Hindlimb muscle (tissue), 1 donor: ENCODE measurements around the gene CHI3L2. TPM values are rescaled to one million over a fixed set of nuclear protein-coding genes. Genes with fewer than 3 reads are reported as not detected.

ENCODE experiments used
- DNase-seq: peaks from one replicate; pipeline ENCODE4 v3.0.0-alpha.2; 2013
- polyA plus RNA-seq: library from polyadenylated mRNA; unstranded; fragments of 120-200 nt; gene quantifications from one replicate; pipeline ENCODE4 v1.2.1, GENCODE V29; 2013; ENCODE audit not compliant: insufficient read length

Gene CHI3L2
- polyA plus RNA-seq, 1 donor: not detected

DNA sequence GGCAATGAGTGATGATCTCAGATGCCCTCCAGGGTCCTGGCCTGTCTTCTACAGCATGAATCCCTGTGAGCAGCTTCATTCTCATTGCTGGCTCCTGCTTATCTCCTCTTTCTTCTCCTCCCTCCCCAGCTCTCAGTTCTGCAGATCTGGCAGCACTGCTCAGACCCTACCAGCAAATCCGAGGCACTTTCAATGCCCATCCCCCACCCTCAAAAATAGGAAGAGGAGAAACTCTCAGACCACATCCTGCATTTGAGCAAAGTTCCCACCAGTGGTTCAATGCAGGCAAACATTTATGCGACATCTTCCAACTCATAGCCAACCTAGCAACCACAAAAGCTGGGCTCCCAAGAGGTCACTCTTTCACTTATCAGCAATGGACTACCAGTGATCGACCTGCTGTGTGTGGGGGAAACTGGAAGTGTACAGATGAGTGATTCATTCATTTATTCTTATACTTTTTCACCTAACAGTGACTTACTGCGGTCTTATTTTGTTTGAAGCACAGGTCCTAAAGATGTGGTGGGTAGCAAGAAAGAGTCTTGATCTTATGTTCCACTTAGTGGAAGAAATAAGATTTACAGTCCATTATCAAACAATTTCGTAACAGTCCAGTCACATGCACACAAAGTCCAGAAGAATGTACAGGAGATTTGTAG, 5.8 kb upstream of the CHI3L2 start:
- DNase-seq: no peak

DNA sequence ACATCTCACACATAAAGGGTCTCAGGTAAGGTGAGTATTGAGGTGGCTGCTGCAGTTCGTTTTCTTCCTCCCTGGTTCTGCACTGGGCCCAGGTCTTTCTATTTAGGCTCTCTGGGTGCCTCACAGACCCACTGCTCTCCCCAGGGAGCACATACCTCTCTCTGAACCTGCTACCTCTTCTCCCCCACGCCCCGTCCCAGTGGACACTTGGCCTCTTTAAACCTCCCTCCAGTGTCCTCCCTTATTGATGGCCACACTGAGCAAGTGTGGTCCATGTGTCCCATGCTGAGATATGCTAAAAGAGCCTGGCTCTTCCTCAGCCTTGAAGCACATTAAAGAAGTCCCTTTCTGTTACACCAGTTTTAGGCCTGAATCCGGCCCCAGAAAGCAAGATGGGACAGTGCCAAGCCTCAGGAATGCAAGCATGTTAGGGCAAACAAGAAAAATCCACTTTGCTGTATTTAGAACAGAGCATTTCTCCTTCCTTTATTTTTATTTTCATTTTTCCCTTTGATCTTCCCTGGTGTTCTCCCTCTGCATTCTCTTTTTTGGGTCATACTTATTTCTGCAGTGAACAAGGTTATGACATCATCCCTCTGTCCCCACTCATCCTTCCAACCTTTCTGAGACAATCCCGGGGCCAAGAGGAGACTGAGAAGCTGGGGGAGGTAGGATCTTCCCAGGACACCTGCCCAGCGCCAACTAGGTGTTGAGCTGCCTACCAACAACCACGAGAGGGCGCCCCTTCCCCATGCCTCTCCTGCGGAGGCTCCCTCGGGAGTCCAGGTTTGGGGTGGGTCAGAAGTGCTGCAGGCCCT, 5.0 kb upstream of the CHI3L2 start:
- peak; percentile 23 for DNase-seq

DNA sequence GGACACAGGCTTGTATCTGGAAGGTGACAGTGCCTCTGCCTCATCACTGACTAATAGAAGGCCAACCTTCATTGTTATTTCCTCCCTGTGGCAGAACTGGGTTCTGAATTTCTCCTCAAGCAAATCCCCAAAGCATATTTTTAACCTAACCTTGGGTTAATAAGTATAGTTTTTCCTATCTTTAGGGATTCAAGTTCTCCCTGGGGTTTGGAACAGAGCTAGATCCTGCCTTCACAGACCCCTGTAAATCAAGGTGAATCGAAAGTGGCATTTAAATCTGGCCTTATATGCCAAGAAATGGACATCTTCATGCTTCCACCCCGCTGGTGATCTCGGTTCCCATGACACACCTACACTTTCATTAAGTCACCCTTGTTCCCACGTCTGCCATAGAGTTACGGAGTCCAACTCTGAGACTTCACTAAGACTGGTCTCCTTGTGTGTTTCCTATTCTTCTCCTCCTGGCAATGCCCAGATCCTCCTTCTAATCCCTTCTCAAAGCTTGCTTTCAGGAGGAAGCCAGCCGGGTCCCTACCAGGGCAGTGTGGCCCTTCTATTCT, 4.3 kb upstream of the CHI3L2 start:
- no peak for DNase-seq

DNA sequence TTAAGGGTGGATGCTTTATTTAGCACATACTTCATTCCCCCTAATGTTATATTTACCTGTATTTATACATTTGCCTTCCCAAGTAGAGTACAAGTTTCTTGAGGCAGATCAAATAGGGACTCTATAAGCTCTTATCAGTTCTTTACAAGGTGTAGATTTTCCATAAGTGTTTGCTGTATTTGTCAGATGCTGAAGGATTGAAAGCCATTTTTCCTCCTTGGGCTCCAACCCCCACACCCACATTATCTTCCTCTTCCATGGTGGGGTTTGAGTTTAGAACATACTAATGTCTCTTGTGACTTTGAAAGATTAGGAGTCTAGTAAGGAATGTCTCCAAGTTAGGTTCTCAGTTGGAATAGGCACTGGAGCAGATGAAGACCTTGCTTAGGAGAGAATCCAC, 2.4 kb upstream of the CHI3L2 start:
- DNase-seq: no peak

DNA sequence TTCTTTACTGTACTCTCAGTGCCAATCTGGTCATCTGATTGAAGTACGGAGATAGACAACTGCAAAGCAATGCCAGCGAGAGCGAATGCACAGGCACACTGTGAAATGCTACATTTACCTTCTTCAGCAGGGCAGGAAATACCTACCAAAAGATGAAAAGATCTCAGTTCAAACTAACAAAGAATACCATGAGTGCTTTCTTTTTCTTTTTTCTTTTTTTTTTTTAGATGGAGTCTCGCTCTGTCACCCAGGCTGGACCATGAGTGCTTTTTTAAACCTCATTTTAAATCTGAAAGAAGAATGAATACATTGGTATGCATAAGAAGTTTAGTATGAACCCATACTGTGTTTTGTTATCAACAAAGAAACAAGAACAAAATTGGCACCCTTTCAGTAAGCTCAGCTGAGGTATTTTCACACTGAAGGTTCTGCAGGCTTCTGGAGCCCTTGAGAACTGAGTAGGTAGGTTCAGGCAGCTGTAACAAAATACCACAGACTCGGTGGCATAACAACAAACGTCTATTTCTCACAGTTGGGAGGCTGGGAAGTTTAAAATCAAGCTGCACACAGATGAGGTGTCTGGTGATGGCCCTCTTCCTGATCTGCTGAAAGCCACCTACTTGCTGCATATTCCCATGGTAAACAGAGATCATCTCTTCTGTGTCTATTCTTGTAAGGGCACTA, 1.7 kb upstream of the CHI3L2 start:
- DNase-seq: no peak

DNA sequence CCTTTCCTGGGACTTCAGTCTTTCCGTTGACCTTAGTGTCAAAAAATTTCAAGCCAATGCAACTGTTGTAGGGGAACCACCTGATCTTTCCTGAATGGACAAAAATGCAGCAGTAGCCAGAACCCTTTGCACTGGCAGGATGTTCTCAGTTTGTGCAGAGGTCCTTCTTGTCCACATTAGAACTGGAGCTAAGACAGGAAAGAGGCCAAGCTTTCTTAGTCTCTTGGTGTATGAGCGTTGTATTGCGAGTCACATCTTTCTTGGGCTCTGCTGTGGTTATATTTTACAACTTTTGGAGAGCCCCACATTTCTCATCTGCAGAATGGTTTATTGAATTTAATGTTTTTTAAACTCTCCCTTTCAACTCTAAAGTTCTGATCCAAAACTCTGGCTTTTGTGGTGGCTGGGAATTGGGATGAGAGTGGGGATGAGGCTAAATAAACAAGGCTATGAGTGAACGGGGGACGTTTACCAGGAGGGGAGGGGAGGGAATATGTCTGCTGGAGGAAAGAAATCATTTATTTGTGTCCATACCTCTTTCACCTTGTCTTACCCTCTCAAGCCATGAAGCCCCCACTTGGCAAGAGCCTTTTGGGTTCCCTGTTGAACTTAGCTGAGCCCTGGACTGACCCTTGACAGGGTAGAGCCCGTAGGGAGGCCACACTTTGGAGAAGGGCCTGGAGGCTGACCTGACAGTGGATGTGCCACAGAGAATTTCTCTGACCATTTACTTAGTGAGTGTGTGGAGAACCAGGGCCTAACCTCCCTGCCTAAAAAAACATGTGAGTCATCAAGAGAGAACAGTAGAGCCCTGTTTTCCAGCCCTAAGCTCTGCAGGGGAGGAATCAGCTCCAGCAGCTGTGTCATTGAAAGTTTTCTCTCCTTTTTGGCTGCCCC, 586 bp downstream of the CHI3L2 start:
- no peak for DNase-seq

DNA sequence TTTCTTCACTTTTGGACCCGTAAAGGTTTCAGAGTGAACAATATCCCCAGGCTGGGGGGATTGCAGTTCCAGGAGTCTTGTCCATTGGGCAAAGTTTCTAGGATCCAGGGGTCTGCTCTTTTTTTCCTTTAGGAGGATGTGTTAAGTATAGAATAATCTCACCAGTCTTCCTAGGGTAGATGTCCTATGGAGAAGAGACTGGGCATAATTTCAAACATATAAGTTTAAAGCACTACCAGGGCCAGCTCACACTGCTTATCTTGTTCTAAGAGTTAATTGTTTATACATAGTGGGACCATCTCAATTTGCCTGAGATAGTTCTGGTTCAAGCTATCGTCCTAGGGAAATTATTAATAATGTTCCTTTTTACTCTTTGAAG, 1.2 kb downstream of the CHI3L2 start:
- no peak for DNase-seq

DNA sequence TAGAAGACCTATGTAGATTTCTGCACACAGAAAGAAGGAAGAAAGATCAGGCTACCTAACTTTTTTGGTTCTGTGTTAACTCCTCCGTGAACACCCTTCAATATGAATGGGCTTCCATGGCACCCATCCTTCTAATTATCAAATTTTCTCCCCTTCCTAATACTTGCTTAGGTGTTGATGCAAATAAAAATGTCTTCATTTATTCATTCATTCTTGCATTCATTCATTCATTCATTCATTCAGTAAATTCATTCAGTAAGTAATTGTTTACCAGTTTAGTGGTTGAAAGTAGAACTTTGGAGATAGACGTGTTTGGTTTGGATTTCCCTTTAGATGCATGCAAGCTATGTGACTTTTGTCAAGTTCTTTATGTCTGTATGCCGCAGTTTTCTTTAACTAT, 4.6 kb downstream of the CHI3L2 start:
- no peak for DNase-seq

DNA sequence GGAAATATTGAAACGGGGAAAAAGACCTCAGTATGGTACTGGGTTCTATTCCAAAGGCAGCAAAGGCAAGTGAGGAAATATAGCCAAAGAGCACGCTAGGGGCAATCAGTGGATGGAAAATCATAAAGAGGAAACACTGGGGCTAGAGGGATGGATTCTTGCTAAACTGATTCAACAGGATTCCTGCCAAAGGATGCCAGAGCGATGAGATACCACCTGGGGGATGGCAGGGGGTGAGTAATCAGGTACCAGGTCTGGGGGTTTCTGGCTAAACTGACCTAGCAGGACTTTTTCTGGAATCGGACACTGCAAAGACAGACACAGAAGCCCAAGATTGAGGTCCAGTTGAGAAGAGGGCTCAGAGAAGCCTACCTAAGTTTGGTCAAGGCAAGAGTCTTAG, 6.7 kb downstream of the CHI3L2 start:
- no peak for DNase-seq

DNA sequence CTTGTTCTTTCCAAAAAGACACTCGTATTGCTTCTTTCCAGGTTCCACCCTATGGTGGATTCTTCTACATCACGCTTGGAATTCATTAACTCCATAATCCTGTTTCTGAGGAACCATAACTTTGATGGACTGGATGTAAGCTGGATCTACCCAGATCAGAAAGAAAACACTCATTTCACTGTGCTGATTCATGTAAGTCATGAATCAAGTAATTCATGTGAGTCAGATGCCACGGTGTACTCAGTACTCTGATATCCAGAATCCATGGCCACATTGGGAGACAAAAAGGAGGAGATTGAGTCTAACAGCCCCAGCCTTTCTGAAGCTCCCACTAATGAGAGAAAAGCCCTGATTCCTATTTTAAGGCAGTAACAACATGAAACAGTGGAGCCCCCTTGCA, 7.4 kb downstream of the CHI3L2 start:
- DNase-seq: no peak

DNA sequence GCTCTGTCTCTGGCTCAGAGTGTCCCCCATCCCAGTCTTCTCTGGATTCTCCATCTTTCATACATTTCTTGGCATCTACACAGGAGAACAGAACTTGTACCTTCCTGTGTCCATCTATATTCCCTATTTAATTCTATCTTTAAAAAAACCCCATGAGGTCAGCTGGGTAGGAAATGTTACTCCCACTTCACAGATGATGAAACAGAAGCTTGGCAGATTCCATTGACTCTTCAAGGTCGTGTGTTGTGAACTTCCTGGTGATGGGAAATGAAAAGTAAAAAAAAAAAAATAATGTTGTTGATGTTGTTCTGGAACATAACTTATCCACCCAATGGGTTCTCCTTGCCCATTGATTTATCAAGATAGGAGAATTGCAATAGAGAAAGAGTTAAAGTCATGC, 8.9 kb downstream of the CHI3L2 start:
- DNase-seq: no peak

DNA sequence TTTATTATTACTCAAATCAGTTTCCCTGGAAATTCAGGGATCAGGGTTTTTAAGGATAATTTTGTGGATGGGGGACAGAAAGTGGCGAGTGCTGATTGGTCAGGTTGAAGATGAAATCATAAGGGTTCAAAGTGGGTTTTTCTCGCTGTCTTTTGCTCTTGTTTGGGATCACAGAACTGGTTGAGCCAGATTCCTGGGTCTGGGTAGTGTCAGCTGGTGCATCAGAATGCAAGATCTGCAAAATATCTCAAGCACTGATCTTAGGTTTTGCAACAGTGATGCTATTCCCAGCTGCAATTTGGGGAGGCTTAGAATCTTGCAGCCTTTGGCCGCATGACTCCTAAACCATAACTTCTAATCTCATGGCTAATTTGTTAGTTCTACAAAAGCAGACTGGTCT, 9.3 kb downstream of the CHI3L2 start:
- DNase-seq: no peak

DNA sequence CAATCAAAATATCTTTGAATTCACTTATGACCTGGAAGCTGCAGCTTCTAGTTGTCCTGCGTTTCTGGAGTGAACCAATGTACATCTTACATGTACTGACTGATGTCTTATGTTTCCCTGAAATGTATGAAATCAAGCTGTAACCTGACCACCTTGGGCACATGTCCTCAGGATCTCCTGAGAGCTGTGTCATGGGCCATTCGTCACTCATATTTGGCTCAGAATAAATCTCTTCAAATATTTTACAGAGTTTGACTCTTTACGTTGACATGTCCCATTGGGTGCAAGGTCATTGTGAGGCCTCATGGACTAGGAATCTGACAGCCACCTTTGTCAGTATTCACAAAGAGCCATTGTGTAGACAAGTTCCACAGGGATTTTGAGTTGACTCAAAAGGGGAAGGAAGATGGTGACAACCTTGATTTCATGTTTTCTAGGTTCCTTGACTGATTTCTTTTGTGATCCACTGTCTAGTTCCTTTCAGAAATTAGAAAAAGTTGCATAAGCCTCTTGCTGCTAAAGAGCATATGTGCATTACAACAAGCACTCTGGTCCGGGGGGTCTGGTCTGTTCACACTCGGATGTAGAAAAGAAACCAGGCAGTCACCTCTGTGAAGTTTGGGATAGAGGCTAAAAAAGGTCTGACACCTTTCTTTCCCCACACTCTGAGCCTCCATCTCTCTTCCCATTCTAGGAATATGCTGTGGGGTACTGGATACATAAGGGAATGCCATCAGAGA, 10.7 kb downstream of the CHI3L2 start:
- no peak for DNase-seq

DNA sequence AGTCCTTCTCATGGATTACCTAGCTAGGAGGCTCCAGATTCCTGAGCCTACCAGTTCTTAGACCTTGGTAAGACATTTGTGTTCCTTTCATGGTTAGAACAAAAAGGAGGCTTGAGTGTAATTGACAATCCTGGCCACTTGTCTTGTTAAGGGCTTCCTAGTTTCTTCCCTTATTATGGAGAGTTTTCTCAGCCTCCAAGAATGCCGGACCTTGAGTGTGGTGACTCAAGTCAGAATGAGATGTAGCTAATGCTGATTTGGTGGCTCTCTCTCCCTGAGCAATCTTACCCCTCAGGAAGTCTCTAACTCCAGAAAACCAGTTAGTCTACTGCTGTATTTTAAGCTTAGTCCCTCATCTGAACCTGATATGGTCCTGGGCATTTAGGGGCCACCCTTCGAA, 14.3 kb downstream of the CHI3L2 start:
- no peak for DNase-seq

DNA sequence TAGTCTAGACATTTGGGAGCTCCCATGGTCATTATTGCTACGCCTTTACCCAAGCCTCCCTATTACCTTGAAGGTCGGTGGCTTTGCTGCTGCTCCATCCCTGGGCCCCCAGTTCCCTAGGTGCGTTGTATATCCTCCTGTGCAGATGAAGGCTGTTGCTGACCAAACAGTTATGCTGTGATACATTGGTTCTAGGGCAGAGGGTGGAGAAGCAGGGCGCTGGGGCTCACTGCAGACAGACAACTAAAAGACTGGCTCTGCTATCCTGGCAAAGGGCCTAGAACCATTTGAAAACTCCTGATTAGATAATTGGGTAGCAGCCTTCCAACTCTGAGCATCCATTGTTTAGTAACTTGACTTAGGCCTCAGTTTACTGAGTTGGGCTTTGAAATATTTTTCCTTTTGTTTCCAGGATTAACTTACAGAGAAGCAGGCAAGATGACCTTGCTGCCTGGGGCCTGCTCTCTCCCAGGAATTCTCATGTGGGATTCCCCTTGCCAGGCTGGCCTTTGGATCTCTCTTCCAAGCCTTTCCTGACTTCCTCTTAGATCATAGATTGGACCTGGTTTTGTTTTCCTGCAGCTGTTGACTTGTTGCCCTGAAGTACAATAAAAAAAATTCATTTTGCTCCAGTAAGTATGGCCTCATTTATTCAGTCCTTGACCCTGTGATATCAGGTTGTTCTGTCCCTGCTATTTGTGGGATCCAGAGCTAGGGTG, 15.5 kb downstream of the CHI3L2 start:
- DNase-seq: no peak

DNA sequence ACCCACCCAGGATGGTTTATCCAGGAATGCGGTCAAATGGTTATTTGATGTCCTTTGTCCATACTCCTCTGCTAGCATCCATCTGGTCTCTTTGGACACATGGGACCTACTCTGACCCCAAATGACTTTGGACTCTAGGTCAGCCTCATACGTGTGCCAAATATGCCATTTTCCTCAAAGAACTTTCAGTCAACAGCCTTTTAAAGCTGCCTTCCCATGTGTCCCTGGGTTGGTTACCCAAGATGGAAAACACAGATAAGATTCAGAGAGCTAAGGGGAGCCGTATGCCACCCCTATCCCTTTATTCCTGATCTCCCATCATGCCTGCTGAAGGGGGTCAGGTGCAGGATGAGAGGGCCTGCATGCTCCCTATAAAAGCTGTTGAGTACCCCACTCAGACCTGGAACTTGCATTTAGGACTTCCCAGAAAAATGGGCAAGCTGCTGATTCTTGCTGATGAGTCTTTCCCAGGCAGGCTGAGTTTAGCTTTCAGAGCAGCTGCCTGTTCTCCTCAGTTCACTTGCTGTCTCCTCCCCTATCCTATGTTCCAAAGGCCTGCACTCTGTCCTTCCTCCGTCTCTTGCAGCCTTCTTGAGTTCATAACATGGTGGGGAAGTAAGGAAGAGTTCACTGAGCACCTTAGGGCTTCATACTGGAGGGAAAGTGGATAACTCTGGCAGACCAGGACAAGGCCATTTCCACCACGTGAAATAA, 19.8 kb downstream of the CHI3L2 start:
- DNase-seq: no peak

DNA sequence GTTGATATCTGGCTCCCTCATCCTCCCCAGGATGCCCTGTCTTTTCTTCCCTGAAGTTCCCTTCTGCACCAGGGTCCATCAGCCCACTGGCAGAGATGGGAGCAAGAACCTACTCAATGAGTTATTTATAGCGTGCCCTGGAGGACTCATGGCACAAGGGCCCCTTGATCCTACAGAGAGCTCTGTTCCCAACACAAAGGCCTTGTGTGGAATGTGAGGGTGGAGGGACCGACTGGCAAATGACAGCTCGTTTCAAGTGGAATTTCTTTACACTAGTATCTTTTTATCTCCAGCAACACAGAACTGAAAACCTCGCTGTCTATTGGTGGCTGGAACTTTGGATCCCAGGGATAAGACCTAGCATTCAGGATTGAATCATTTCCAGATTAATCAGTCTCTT, 22.4 kb downstream of the CHI3L2 start:
- DNase-seq: no peak

DNA sequence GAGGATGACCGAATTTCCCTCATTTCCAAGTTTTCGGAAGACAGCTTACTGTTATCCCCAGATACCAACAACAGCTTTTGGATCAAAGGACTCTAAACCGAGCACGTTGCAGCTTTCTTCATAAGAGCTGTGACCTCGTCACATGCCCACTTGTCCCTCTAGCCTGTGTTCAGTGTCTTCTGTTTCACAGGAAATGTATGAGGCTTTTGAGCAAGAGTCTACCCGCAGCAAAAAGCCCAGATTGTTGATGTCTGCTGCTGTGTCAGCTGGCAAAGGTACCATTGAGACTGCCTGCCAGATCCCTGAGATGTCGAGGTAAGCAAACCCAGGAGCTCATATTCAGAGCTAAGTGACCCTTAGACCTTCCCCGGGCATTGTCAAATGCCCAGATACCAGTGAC, 24.1 kb downstream of the CHI3L2 start:
- DNase-seq: no peak

DNA sequence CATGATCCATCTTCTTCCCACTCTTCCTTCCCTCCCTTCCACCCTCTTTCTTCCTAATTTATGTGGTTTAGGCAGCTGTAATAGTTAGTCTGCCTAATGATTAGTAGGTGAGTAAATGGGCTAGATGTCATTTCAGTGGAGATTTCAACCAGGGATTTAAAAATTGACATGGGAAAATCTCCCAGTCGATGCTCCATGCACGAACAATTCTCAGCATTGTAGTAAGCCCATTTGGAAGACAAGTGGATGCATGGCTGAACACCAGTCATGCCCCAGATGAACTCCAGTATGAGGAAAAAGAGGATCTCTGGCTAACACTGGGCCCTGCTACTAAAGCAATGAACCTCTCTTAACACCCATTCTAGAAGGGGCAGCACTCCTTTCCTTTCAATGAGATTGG, 25.3 kb downstream of the CHI3L2 start:
- no peak for DNase-seq

DNA sequence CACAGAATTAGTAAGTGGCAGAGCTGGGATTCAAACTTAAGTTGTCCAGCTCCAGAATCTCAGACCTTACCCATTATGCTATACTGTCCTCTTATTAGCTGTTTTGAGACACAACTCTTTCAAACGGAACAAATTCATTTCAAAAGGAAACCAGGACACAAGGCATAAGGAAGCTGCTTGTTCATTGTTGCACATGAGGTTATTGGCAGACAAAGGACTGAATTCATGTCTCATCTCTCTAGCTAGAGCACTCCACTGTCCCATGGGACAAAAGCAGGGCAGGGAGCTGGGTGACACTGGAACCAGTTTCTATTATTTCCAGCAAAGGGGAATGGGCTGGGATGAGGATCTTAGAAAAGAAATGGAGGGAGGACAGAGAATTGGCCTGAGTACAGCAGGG, 26.4 kb downstream of the CHI3L2 start:
- no peak for DNase-seq
